Caco-2 (cell line): ENCODE data around the gene PRDM1. TPM values are rescaled to one million over a fixed set of nuclear protein-coding genes. Genes with fewer than 3 reads are reported as not detected.

Experiments
- BruUV-seq: library from RNA; stranded (reverse); fragments of 400-500 nt; replicated peaks from 2 replicates; lab custom pipeline; 2021; lab: Mats Ljungman, UMichigan
- CTCF ChIA-PET: fragments of 300-600 bp; sonication (Branson Sonifier 250); formaldehyde crosslinking; loops from one replicate; lab custom pipeline; 2022; ENCODE audit warnings: antibody characterized with exemption; lab: Charles Lee
- POLR2A ChIA-PET: fragments of 300-600 bp; sonication (Branson Sonifier 250); formaldehyde crosslinking; loops from one replicate; lab custom pipeline; 2022; ENCODE audit warnings: antibody characterized with exemption; lab: Charles Lee
- DNase-seq, 2 experiments: peaks; one replicate each; pipeline versions ENCODE4 v3.0.0 to v3.0.0-alpha.2; 2020 to 2022
- H3K27me3 ChIP-seq: replicated peaks from 2 replicates; pipeline ENCODE4 v1.6.0; 2011; ENCODE audit warnings: low read length; ENCODE audit not compliant: control insufficient read depth, insufficient read depth
- H3K36me3 ChIP-seq: 2 replicates; pipeline ENCODE4 v1.5.1; 2011; ENCODE audit warnings: low read length; ENCODE audit not compliant: control insufficient read depth, insufficient read depth
- H3K4me1 ChIP-seq: fragments of 250-450 bp; sonication (Bioruptor Pico); 2 replicates; pipeline ENCODE4 v1.5.1; 2020; ENCODE audit warnings: mild to moderate bottlenecking
- H3K4me3 ChIP-seq: 2 replicates; pipeline ENCODE4 v1.5.1; 2011; ENCODE audit warnings: low read depth, mild to moderate bottlenecking, control low read depth, low read length
- H3K9me3 ChIP-seq: fragments of 250-450 bp; sonication (Bioruptor Pico); 2 replicates; pipeline ENCODE4 v1.5.1; 2020; ENCODE audit warnings: mild to moderate bottlenecking, moderate library complexity
- H3K27ac Mint-ChIP-seq: one replicate; pipeline ENCODE4 v1.8.0; 2022; ENCODE audit warnings: mixed read lengths; ENCODE audit not compliant: unreplicated experiment
- H3K27me3 Mint-ChIP-seq: one replicate; pipeline ENCODE4 v1.8.0; 2022; ENCODE audit warnings: mixed read lengths; ENCODE audit not compliant: insufficient read depth, unreplicated experiment
- H3K36me3 Mint-ChIP-seq: one replicate; pipeline ENCODE4 v1.8.0; 2022; ENCODE audit warnings: mild to moderate bottlenecking, mixed read lengths; ENCODE audit not compliant: insufficient read depth, unreplicated experiment
- H3K4me1 Mint-ChIP-seq: one replicate; pipeline ENCODE4 v1.8.0; 2022; ENCODE audit warnings: low read depth, mixed read lengths; ENCODE audit not compliant: unreplicated experiment
- H3K4me3 Mint-ChIP-seq: one replicate; pipeline ENCODE4 v1.8.0; 2022; ENCODE audit warnings: mild to moderate bottlenecking, moderate library complexity, mixed read lengths; ENCODE audit not compliant: unreplicated experiment
- H3K9me3 Mint-ChIP-seq: one replicate; pipeline ENCODE4 v1.8.0; 2022; ENCODE audit warnings: mixed read lengths; ENCODE audit not compliant: unreplicated experiment
- intact Hi-C: fragments of 100-400 bp; cut with micrococcal nuclease; formaldehyde crosslinking; loops from one replicate; pipeline ENCODE4 v1.10.0; 2022; ENCODE audit not compliant: unreplicated experiment
- total RNA-seq: library from RNA; stranded (reverse); gene quantifications from 2 replicates; pipeline ENCODE4 v1.2.3, GENCODE V29; 2022
- TF ChIP-seq, protein P1 (sequence below), 2 experiments: fragments of 200-600 bp in 1 of 2; IDR thresholded peaks; 1 replicate in 1 of 2; 2 replicates in 1 of 2; pipeline versions ENCODE4 v1.5.1 to v1.8.0; 2011 to 2022; ENCODE audit warnings: antibody characterized with exemption in 1 of 2, control low read depth in 1 of 2, inconsistent platforms in 1 of 2, low read depth in 1 of 2, low read length in 1 of 2, mild to moderate bottlenecking in 1 of 2, moderate library complexity in 1 of 2; ENCODE audit not compliant: insufficient read depth in 1 of 2, severe bottlenecking in 1 of 2, unreplicated experiment in 1 of 2

PRDM1 gene
- total RNA-seq, 1 experiment from 2014 or later = 10.4 TPM

DNA sequence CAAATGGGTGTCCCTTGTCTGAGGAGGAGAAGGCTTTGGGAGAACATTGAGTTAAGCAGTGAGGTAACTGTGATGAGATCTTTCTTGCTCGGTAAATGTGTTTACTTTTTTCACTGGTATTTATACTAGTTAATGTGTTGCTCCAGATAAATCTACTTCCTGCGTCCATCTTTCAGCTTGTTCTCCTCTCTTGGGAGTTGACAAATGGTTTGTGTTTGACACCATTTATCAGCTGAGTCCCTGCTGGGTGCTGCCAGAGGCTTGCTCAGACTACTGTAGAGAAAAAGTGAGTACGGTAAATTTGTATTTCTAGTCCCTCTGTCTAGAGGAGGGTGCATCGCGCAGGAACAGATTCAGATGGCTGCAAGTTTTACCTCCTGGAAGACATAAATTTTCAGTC, 8.3 kb upstream of the PRDM1 start:
- no peak for DNase-seq
- no peaks in the 10 kb centered on the region for H3K27me3 Mint-ChIP-seq
- peaks cover 15% of the 10 kb centered on the region for H3K4me1 Mint-ChIP-seq
- H3K27ac Mint-ChIP-seq = no peak overlapping the region
- intact Hi-C loops = no loop called here
- no TSS peak for BruUV-seq
- Histone ChIP-seq H3K36me3 (no peaks in the 10 kb centered on the region; the same call in 1 of the 2 replicates), H3K9me3 (no peaks in the 10 kb centered on the region), H3K27me3 (no peaks in the 10 kb centered on the region), H3K4me3 (no peak overlapping the region), H3K4me1 (no peaks in the 10 kb centered on the region; the same call in 1 of the 2 replicates)
- H3K9me3 Mint-ChIP-seq = no peaks in the 10 kb centered on the region
- TF ChIP-seq, protein P1, sequence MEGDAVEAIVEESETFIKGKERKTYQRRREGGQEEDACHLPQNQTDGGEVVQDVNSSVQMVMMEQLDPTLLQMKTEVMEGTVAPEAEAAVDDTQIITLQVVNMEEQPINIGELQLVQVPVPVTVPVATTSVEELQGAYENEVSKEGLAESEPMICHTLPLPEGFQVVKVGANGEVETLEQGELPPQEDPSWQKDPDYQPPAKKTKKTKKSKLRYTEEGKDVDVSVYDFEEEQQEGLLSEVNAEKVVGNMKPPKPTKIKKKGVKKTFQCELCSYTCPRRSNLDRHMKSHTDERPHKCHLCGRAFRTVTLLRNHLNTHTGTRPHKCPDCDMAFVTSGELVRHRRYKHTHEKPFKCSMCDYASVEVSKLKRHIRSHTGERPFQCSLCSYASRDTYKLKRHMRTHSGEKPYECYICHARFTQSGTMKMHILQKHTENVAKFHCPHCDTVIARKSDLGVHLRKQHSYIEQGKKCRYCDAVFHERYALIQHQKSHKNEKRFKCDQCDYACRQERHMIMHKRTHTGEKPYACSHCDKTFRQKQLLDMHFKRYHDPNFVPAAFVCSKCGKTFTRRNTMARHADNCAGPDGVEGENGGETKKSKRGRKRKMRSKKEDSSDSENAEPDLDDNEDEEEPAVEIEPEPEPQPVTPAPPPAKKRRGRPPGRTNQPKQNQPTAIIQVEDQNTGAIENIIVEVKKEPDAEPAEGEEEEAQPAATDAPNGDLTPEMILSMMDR (IDR thresholded peaks at IDR 0.05; ENCODE audit: insufficient read depth in 1 of 2, low read depth in 1 of 2, low read length in 1 of 2, severe bottlenecking in 1 of 2, unreplicated experiment in 1 of 2) = no peak
- H3K36me3 Mint-ChIP-seq = peaks cover 13% of the 10 kb centered on the region
- ChIA-PET CTCF (no interaction called here), POLR2A (no interaction called here)
- H3K4me3 Mint-ChIP-seq = no peak overlapping the region

DNA sequence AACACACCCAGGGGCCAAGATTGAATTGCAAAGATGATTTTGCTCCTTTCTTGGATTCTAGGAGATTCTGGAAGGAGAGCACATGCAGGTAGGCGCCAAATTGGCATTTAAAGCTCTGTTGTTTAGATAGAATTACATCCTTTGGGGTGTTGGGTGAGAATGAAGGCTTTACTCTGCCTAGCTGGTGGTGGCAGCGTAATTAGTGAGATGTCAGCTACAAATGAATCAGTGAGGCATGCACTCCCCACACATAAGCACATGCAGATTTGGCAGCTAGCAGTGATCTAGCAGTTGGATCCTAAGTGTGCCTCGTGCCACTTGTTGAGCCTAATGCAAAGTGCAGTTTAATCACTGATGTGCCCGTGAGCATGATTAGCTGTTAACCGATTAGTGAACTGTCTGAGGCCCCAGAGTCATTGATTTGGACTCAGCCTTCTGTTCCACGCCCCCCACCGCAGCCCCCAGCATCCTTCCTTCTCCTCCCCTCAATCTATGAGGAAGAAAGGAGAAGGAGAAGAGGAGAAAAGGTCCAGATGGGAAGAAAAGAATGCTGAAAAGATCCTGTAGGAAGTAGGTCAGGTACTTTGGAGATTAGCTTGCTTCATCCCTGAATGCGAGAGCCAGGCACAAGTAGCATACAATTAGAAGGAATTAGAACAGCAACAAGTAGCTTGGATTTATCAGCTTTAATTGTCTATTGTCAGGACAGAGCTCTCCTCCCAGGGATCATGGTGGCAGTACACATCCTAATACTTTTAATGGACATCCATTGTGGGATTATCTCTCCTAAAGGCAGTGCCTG, 6.0 kb upstream of the PRDM1 start:
- BruUV-seq = no TSS peak
- no peaks in the 10 kb centered on the region for H3K9me3 ChIP-seq
- DNase-seq = no peak
- no peaks in the 10 kb centered on the region for H3K9me3 Mint-ChIP-seq
- TF ChIP-seq, protein P1 (IDR thresholded peaks at IDR 0.05; ENCODE audit: insufficient read depth in 1 of 2, low read depth in 1 of 2, low read length in 1 of 2, severe bottlenecking in 1 of 2, unreplicated experiment in 1 of 2) = no peak
- peaks cover 30% of the 10 kb centered on the region for H3K4me1 Mint-ChIP-seq
- no peaks in the 10 kb centered on the region for H3K27me3 ChIP-seq
- peaks cover 8% of the 10 kb centered on the region for H3K36me3 Mint-ChIP-seq
- intact Hi-C loops = loop anchor here (10.0 kb wide), 2 partner anchors 185 to 265 kb away; no protein-coding TSS in a partner anchor
- H3K36me3 ChIP-seq = no peaks in the 10 kb centered on the region; the same call in 1 of the 2 replicates
- H3K4me1 ChIP-seq = peaks cover 8% of the 10 kb centered on the region
- no peak overlapping the region for H3K27ac Mint-ChIP-seq
- no peak overlapping the region for H3K4me3 Mint-ChIP-seq
- no peaks in the 10 kb centered on the region for H3K27me3 Mint-ChIP-seq
- no peak overlapping the region for H3K4me3 ChIP-seq
- CTCF ChIA-PET = no interaction called here
- POLR2A ChIA-PET = no interaction called here

DNA sequence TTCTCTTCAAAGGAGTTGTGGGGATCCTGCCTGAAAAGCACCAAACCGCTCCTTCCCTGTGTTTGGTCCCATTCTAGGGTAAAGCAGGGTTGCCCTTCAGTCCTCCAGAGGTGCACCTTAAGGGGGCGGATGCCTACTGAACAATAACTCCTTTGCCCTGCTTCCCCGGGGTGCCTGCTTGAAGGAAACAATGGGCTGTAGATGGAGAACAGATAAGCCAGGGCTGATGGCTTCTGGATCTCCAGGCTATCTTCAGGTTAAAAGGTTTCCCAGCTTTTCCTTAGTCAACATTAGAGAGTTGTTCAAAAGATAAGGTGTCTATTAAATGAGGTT, 5.4 kb upstream of the PRDM1 start:
- peaks cover 8% of the 10 kb centered on the region for H3K36me3 Mint-ChIP-seq

More for the DNA sequence above, 5.4 kb upstream of the PRDM1 start:
- no peaks in the 10 kb centered on the region; the same call in 1 of the 2 replicates for H3K36me3 ChIP-seq
- H3K4me3 ChIP-seq = no peak overlapping the region
- H3K27me3 ChIP-seq = no peaks in the 10 kb centered on the region
- TF ChIP-seq, protein P1 (IDR thresholded peaks at IDR 0.05; ENCODE audit: insufficient read depth in 1 of 2, low read depth in 1 of 2, low read length in 1 of 2, severe bottlenecking in 1 of 2, unreplicated experiment in 1 of 2) = no peak
- intact Hi-C loops = loop anchor here (10.0 kb wide), 2 partner anchors 186 to 266 kb away; no protein-coding TSS in a partner anchor
- POLR2A ChIA-PET = no interaction called here
- Mint-ChIP-seq H3K4me1 (peaks cover 36% of the 10 kb centered on the region), H3K27me3 (no peaks in the 10 kb centered on the region), H3K27ac (no peak overlapping the region), H3K4me3 (no peak overlapping the region), H3K9me3 (no peaks in the 10 kb centered on the region)
- H3K4me1 ChIP-seq = peaks cover 12% of the 10 kb centered on the region
- CTCF ChIA-PET = no interaction called here
- DNase-seq = no peak
- no TSS peak for BruUV-seq
- no peaks in the 10 kb centered on the region for H3K9me3 ChIP-seq
